T-helper 17 cell (primary cell): ENCODE measurements around the gene SIRT5. TPM values are rescaled to one million over a fixed set of nuclear protein-coding genes. Genes with fewer than 3 reads are reported as not detected.

ENCODE experiments used
- ATAC-seq: fragments of 150-1000 bp; cut with Tn5 transposase; 2 replicates; pipeline ENCODE4 v1.10.0; 2021; ENCODE audit warnings: mild to moderate bottlenecking, moderate library complexity
- DNase-seq, 3 donors: peaks; one replicate each; pipeline versions ENCODE4 v3.0.0 to v3.0.0-alpha.2; 2020 to 2021
- H3K9me3 ChIP-seq: one replicate; pipeline ENCODE4 v1.7.0; 2013; ENCODE audit warnings: low read length, mild to moderate bottlenecking; ENCODE audit not compliant: control insufficient read depth, poor library complexity, severe bottlenecking
- H3K27ac Mint-ChIP-seq: one replicate; pipeline ENCODE4 v1.8.0; 2022; ENCODE audit warnings: mild to moderate bottlenecking, moderate library complexity, mixed read lengths
- H3K27me3 Mint-ChIP-seq: one replicate; pipeline ENCODE4 v1.8.0; 2022; ENCODE audit warnings: mixed read lengths
- H3K36me3 Mint-ChIP-seq: one replicate; pipeline ENCODE4 v1.8.0; 2022; ENCODE audit warnings: low read depth, mixed read lengths
- H3K4me1 Mint-ChIP-seq: one replicate; pipeline ENCODE4 v1.8.0; 2022; ENCODE audit warnings: mild to moderate bottlenecking, mixed read lengths
- H3K4me3 Mint-ChIP-seq: one replicate; pipeline ENCODE4 v1.8.0; 2022; ENCODE audit warnings: mild to moderate bottlenecking, moderate library complexity, mixed read lengths
- total RNA-seq, 4 donors: library from RNA in 2 of 4; stranded (reverse) in 2 of 4; gene quantifications; one replicate each; pipeline ENCODE4 v1.2.3 and lab custom pipeline; 2022 to 2026

SIRT5 gene
- total RNA-seq (10 to 100 TPM; 11.7 to 11.9 TPM), total RNA-seq (lab: John Stamatoyannopoulos, UW) (25.0 to 29.3 reads per million in 2 donors)

GRCh38 chr6:13574571-13575376, at the start of gene SIRT5:
TSS of gene SIRT5 (plus strand) at chr6:13574601. CDS start at chr6:13584111, 9,510 bp downstream.
- Mint-ChIP-seq H3K4me3 (peak within 1 kb of the TSS; percentile 97), H3K36me3 (no peaks in the 10 kb centered on the region), H3K27me3 (no peaks in the 10 kb centered on the region), H3K4me1 (peaks cover 12% of the 10 kb centered on the region), H3K27ac (peak within 1 kb of the TSS; percentile 95)
- H3K9me3 ChIP-seq = no peaks in the 10 kb centered on the region
- DNase-seq (peak; percentile 56 to 64 (median 58)), ATAC-seq (peak; percentile 73)

GRCh38 chr6:13524801-13525508, 49.4 kb upstream of the SIRT5 start:
- H3K27me3 Mint-ChIP-seq = peaks cover 9% of the 10 kb centered on the region
- DNase-seq (no peak), ATAC-seq (no peak)
- H3K9me3 ChIP-seq = no peaks in the 10 kb centered on the region
- no peak overlapping the region for H3K4me3 Mint-ChIP-seq
- H3K4me1 Mint-ChIP-seq = no peaks in the 10 kb centered on the region
- no peaks in the 10 kb centered on the region for H3K36me3 Mint-ChIP-seq
- H3K27ac Mint-ChIP-seq = no peak overlapping the region

- H3K27me3 Mint-ChIP-seq = peaks cover 9% of the 10 kb centered on the region
- DNase-seq (no peak), ATAC-seq (no peak)
- no peaks in the 10 kb centered on the region for H3K36me3 Mint-ChIP-seq
- H3K4me1 Mint-ChIP-seq = peaks cover 2% of the 10 kb centered on the region
- H3K9me3 ChIP-seq = no peaks in the 10 kb centered on the region
- no peak overlapping the region for H3K4me3 Mint-ChIP-seq
- no peak overlapping the region for H3K27ac Mint-ChIP-seq
Observed at GRCh38 chr6:13526357-13526726, 48.1 kb upstream of the SIRT5 start.

- ATAC-seq (peak; percentile 80), DNase-seq (no peak)
- no peak overlapping the region for H3K27ac Mint-ChIP-seq
- H3K9me3 ChIP-seq = no peaks in the 10 kb centered on the region
- peaks cover 2% of the 10 kb centered on the region for H3K4me1 Mint-ChIP-seq
- peaks cover 9% of the 10 kb centered on the region for H3K27me3 Mint-ChIP-seq
- no peaks in the 10 kb centered on the region for H3K36me3 Mint-ChIP-seq
- no peak overlapping the region for H3K4me3 Mint-ChIP-seq
Observed at GRCh38 chr6:13526727-13527670, 47.4 kb upstream of the SIRT5 start.

GRCh38 chr6:13527671-13528056, 46.7 kb upstream of the SIRT5 start:
- no peaks in the 10 kb centered on the region for H3K36me3 Mint-ChIP-seq
- ATAC-seq = no peak
- no peak overlapping the region for H3K27ac Mint-ChIP-seq
- H3K9me3 ChIP-seq = no peaks in the 10 kb centered on the region
- peaks cover 9% of the 10 kb centered on the region for H3K27me3 Mint-ChIP-seq
- H3K4me1 Mint-ChIP-seq = peaks cover 2% of the 10 kb centered on the region
- no peak overlapping the region for H3K4me3 Mint-ChIP-seq
- DNase-seq = no peak

- H3K9me3 ChIP-seq = no peaks in the 10 kb centered on the region
- ATAC-seq = no peak
- Mint-ChIP-seq H3K4me3 (no peak overlapping the region), H3K27me3 (peaks cover 9% of the 10 kb centered on the region), H3K4me1 (peaks cover 2% of the 10 kb centered on the region), H3K27ac (no peak overlapping the region), H3K36me3 (no peaks in the 10 kb centered on the region)
- DNase-seq = no peak
Observed at GRCh38 chr6:13528232-13528631, 46.2 kb upstream of the SIRT5 start.

- no peak for DNase-seq
- H3K4me3 Mint-ChIP-seq = no peak overlapping the region
- peaks cover 2% of the 10 kb centered on the region for H3K4me1 Mint-ChIP-seq
- H3K36me3 Mint-ChIP-seq = no peaks in the 10 kb centered on the region
- H3K27me3 Mint-ChIP-seq = peaks cover 6% of the 10 kb centered on the region
- H3K9me3 ChIP-seq = no peaks in the 10 kb centered on the region
- no peak overlapping the region for H3K27ac Mint-ChIP-seq
- no peak for ATAC-seq
Observed at GRCh38 chr6:13528777-13529343, 45.5 kb upstream of the SIRT5 start.

- H3K27me3 Mint-ChIP-seq = no peaks in the 10 kb centered on the region
- H3K9me3 ChIP-seq = no peaks in the 10 kb centered on the region
- no peak for DNase-seq
- peaks cover 2% of the 10 kb centered on the region for H3K4me1 Mint-ChIP-seq
- H3K36me3 Mint-ChIP-seq = no peaks in the 10 kb centered on the region
- H3K4me3 Mint-ChIP-seq = no peak overlapping the region
- H3K27ac Mint-ChIP-seq = no peak overlapping the region
- ATAC-seq = no peak
Observed at GRCh38 chr6:13531956-13532355, 42.4 kb upstream of the SIRT5 start.

GRCh38 chr6:13534536-13534935, 39.9 kb upstream of the SIRT5 start:
- DNase-seq (no peak), ATAC-seq (no peak)
- no peaks in the 10 kb centered on the region for H3K36me3 Mint-ChIP-seq
- H3K27ac Mint-ChIP-seq = no peak overlapping the region
- H3K4me1 Mint-ChIP-seq = peaks cover 2% of the 10 kb centered on the region
- peaks cover 7% of the 10 kb centered on the region for H3K27me3 Mint-ChIP-seq
- H3K9me3 ChIP-seq = no peaks in the 10 kb centered on the region
- no peak overlapping the region for H3K4me3 Mint-ChIP-seq

- H3K27me3 Mint-ChIP-seq = peaks cover 7% of the 10 kb centered on the region
- ATAC-seq (no peak), DNase-seq (no peak)
- H3K9me3 ChIP-seq = no peaks in the 10 kb centered on the region
- peaks cover 2% of the 10 kb centered on the region for H3K4me1 Mint-ChIP-seq
- H3K36me3 Mint-ChIP-seq = no peaks in the 10 kb centered on the region
- no peak overlapping the region for H3K4me3 Mint-ChIP-seq
- no peak overlapping the region for H3K27ac Mint-ChIP-seq
Observed at GRCh38 chr6:13535306-13535705, 39.1 kb upstream of the SIRT5 start.

GRCh38 chr6:13536796-13537526, 37.4 kb upstream of the SIRT5 start:
- Mint-ChIP-seq H3K4me1 (peaks cover 3% of the 10 kb centered on the region), H3K36me3 (no peaks in the 10 kb centered on the region), H3K27ac (no peak overlapping the region), H3K4me3 (no peak overlapping the region), H3K27me3 (peaks cover 11% of the 10 kb centered on the region)
- DNase-seq = no peak
- H3K9me3 ChIP-seq = no peaks in the 10 kb centered on the region
- ATAC-seq = no peak

- H3K9me3 ChIP-seq = no peaks in the 10 kb centered on the region
- no peaks in the 10 kb centered on the region for H3K36me3 Mint-ChIP-seq
- H3K27me3 Mint-ChIP-seq = peaks cover 11% of the 10 kb centered on the region
- peaks cover 3% of the 10 kb centered on the region for H3K4me1 Mint-ChIP-seq
- no peak for DNase-seq
- no peak overlapping the region for H3K27ac Mint-ChIP-seq
- no peak overlapping the region for H3K4me3 Mint-ChIP-seq
- ATAC-seq = no peak
Observed at GRCh38 chr6:13537527-13537897, 36.9 kb upstream of the SIRT5 start.
